NOMO-1 treated with dmso at 0.1 percent for 144 hours (cell line): ENCODE measurements around the gene BHLHA15.

Source experiments
- DNase-seq: peaks from one replicate; lab custom pipeline; 2025; ENCODE audit not compliant: unreplicated experiment; lab: John Stamatoyannopoulos, UW

The BHLHA15 gene

DNA sequence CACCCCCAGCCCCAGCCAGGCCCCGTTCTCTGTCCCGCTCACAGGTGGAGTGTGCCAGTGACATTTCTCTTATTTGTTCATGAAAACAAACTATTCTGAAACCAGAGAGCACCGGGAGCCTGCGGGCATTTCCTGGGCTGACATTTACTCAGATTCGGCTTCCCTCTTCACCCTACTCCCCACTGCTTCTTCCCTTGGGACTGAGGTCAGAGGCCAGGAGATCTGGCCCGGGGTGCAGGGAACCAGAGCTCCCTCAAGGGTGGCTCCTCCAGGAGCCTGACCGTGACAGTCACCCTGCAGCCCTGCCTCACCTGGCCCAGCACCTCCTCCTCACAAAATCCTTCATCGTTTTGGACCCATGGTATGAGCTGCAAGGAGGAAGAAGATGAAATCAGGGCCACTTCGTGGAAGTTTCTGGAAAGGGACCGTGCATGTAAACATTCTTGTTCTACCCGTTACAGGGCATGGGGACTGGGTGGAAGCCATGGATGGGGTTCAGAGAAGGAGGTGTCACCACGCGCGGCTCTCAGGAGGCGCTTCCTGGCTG, 12.2 kb downstream of the BHLHA15 start:
- DNase-seq: no peak

- DNase-seq: no peak
Observed at GRCh38 chr7:98223898-98224700, 12.9 kb downstream of the BHLHA15 start.

DNA sequence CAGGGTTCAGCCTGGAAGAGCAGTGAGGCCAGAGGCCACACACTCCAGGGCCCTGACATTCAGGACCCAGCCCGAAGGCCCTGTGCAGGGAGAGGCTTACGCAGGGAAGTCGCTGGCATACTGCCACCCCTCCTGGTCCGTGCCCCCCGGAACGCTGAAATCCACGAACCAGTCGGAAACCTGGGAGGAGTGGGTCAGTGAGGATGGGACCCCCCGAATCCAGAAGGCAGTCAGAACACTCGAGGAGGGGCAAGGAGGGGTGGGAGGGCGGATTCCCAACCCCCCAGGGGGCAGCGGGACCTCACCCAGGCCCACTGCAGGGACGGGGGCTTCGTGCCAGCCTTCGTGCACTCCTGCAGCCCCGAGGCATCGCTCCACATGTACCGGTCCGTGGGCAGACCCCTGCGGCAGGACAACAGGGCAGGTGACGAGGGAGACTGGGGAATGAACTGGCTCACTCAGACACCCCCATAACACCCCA, 13.5 kb downstream of the BHLHA15 start:
- no peak for DNase-seq

- no peak for DNase-seq
Observed at GRCh38 chr7:98225913-98226614, 14.8 kb downstream of the BHLHA15 start.

DNA sequence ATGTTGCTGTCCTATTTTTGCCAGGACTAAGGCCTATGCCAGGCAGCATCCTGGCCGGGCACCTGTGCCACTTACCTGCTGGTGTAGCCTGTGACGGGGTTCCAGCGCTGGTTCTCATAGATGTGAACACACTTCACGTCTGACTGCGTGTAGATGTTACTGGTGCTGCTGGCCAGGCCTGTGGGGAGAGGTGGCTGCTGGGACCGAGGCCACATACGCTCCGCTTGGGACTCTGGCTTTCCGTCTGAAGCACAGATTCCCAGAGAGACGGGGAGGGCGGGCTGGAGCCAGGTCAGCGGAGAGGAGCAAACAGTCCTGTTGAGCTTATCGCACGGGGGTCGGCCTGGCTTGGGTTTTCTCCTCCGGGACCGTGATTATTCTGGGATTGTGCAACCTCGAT, 16.7 kb downstream of the BHLHA15 start:
- DNase-seq: no peak

DNA sequence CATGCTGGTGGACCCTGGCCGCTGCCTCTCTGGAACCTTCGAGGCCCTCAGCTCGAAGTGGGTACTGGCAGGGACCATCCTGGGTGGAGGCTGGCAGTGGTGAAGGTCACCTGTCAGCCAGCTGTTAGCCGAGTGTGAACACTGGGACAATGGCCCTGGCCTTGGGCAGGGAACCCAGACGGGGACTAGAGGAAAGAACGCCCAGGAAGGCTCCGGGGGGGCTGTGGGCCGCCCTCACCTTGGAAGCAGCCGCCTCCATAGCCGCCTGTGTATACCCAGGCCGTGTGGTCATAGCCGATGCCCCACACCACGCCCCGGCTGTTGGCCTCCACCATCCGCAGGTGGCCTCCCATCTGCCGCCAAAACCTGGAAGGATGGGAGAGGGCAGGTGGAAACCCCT, 17.6 kb downstream of the BHLHA15 start:
- no peak for DNase-seq

DNA sequence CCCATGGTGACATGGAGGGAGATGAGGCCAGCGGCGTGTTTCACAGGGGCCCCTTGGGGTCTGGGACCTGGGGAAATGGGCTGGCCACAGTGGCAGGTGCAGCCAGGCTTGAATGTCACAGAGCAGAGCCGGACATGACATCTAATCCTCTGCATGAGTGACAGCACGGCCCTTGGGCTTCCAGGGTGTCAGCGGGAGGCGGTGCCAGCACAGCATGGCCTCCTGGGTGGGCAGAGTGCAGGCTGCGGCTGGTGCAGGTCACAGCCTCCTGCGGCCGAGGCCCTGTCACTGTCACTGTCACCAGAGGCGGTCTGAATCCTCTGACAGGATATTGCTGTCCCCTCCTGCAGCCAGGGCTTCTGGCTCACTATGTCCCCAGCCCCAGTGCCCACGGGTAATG, 18.2 kb downstream of the BHLHA15 start:
- no peak for DNase-seq

DNA sequence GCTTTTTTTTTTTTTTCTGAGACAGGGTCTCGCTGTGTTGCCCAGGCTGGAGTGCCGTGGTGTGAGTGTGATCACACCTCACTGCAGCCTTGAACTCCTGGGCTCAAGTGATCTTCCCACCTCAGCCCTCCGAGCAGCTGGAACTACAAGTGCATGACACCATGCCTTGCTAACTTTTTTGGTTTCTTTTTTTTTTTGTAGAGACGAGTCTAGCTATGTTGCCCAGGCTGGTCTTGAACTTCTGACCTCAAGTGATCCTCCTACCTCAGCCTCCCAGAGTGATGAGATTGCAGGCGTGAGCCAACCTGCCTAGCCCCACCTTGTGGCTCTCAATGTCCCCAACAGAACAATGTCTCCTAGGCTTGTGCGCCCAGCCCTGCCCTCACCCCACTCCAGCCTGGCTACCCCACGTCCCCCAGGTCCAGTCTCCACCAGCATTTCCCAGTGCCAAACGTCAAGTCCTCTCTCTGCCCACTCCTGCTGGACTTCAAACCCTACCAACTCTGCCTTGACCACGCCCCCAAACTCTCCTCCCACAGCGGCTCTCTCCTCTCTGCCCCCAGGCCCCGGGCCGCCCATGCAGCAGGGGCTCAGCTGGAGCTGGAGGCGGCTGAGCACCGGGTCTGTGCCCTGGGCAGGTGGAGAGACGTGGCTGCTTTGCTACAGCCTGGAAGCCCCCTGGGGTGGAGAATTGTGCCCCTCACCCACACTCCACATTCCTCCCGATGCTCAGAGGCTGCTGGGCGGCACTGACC, 18.9 kb downstream of the BHLHA15 start:
- no peak for DNase-seq

DNA sequence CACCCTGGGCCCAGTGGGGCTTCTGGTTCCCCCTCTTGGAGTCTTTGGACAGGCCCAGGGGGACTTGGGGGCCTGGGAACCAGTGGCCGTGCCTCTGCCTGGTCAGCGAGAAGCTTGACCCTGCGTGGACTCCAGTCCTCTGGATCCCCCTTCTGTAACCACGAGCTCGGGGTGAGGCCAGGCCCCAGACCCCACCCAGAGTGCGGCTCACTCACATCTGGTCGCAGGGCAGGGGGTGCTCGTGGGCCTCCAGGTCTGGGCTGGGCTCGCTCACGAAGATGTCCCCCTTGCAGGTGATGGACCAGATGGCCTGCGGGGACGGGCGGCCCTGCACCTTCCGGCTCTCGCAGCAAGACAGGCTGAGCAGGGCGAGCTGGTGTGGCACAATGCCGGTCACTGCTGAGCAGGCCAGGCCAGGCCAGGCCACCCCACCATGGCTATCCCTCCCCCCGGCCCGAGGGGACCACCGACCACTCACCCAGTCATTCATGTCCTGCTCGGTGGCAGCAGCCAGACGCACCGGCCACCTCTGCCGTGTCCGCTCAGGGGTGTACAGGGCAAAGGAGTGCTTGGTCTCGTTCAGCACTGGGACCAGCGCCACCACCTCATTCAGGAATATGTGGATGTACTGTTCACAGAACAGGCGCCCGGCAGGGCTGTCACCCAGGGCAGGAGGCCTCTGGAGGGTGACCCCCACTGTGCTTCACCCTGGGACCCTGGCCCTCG, 19.7 kb downstream of the BHLHA15 start:
- DNase-seq: no peak

GRCh38 chr7:98231493-98232262, 20.4 kb downstream of the BHLHA15 start:
- DNase-seq: no peak

DNA sequence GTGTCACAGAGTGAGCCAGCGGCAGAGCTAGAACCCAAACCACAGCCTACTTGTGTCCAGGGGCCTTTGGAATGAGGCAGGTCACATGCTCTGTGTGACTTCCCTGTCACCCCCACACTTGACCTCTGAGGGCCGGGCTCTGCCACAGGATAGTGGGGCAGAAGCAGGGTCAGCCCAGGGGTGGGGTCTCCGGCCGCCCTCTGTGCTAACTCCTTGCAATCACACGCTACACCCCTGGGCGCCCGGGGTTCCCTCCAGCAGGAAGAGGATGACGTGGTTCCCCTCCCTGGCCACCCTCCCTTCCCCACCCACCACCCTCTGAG, 21.0 kb downstream of the BHLHA15 start:
- DNase-seq: no peak

- no peak for DNase-seq
Observed at GRCh38 chr7:98232799-98233198, 21.6 kb downstream of the BHLHA15 start.

- no peak for DNase-seq
Observed at GRCh38 chr7:98233219-98234070, 22.2 kb downstream of the BHLHA15 start.

- DNase-seq: no peak
Observed at GRCh38 chr7:98234429-98235147, 23.3 kb downstream of the BHLHA15 start.

- DNase-seq: no peak
Observed at GRCh38 chr7:98235901-98236300, 24.7 kb downstream of the BHLHA15 start.

DNA sequence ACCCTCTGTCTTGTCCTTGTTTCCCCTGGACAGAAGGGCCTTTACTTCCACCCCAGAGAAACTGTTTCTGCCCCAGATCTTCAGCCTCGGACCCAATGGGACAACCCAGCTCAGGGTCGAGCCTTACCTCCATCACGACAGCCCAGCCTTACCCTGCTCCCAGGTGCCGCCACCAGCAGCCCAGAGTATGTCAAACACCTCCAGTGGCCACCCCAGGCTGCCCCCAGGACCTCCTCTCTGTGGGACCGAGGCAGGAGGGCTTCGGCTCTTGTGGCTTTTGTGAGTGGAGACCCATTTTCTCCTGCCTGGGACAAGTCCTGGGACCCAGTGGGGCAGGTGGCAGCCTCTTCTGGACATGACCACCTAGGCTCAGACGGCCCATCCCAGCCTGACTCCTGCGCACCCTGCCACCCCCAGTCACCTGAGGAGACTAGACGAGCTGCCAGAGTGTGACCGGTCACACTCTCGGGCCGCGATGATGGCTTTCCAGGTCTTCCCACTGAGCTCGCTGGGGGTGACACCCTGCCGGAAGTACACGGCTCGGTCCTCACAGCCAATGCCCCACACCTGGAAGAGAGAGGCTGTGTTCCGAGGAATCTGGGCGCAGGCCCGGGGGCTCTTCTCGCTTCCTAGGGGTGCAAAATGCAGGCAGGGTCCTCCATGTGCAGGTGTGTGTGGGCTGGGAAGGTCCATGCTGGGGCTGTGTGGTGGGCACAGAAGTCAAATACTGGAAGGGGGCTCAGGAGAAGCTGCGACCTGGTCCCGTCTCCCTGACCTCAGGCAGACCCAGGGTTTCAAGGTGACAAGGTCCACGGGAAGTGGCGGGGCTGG, 25.3 kb downstream of the BHLHA15 start:
- no peak for DNase-seq

DNA sequence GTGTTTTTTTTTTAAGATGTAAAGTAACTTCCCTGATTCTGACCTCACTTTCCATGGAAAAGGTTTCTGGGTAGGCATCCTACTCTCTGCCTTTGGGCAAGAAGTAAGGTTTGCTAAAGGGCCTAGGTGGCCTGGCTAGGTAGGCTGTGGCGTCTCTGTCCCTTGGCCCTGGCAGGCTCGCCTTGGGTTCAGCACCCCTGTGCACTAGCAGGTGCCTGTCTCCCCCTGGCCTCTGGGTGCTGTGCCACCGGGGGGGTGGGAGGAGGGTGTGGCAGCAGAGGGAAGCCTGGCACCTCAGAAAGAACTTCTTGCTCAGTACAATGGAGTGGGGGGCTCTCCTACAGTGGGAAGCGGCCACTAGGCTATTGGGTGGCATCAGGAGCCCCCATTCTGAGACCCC, 26.8 kb downstream of the BHLHA15 start:
- DNase-seq: no peak

- DNase-seq: no peak
Observed at GRCh38 chr7:98238976-98239375, 27.7 kb downstream of the BHLHA15 start.
